WERI-Rb-1 (cell line): ENCODE measurements around the gene TOMM40L.

Experiments used
- DNase-seq: peaks from one replicate; pipeline ENCODE4 v3.0.0-alpha.2; 2020
- H3K27ac ChIP-seq: fragments of 250-450 bp; sonication (Bioruptor Pico); 2 replicates; pipeline ENCODE4 v1.5.1; 2020; ENCODE audit warnings: mild to moderate bottlenecking, moderate library complexity
- H3K27me3 ChIP-seq: fragments of 250-450 bp; sonication (Bioruptor Pico); 2 replicates; pipeline ENCODE4 v1.5.1; 2021; ENCODE audit warnings: mild to moderate bottlenecking, low read depth, moderate library complexity; ENCODE audit not compliant: insufficient read depth, severe bottlenecking
- H3K36me3 ChIP-seq: fragments of 250-450 bp; sonication (Bioruptor Pico); 2 replicates; pipeline ENCODE4 v1.5.1; 2020; ENCODE audit warnings: mild to moderate bottlenecking, moderate library complexity
- H3K4me3 ChIP-seq: 2 replicates; pipeline ENCODE4 v1.5.1; 2011; ENCODE audit warnings: low read depth, mild to moderate bottlenecking, control low read depth, low read length
- H3K9me3 ChIP-seq: fragments of 250-450 bp; sonication (Bioruptor Pico); 2 replicates; pipeline ENCODE4 v1.5.1; 2021; ENCODE audit warnings: mild to moderate bottlenecking, moderate library complexity; ENCODE audit not compliant: severe bottlenecking
- TF ChIP-seq, protein P1 (sequence below): IDR thresholded peaks from 2 replicates; pipeline ENCODE4 v1.5.1; 2011; ENCODE audit warnings: low read depth, mild to moderate bottlenecking, control low read depth, inconsistent platforms, low read length

The TOMM40L gene

DNA sequence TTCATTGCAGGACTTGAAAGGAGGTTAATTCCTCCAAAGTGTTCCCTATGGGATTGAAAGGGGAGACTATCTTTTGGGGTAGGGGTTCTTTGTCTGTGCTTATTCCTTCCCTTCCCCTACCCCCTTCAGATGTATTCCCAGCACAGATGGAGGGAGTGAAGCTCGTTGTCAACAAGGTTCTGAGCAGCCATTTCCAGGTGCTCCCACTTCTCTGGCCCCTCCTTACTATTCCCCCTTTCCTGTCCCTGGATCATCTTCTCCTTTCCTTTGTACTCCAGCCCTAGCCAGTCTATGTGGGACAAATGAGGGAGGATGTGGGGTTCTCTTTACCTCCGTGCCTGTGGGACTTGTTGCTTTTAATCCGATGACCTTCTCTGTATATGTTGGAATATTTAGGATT, 899 bp downstream of the TOMM40L start:
- H3K27ac ChIP-seq, result no peak overlapping the region
- no peak for DNase-seq
- TF ChIP-seq, protein P1, sequence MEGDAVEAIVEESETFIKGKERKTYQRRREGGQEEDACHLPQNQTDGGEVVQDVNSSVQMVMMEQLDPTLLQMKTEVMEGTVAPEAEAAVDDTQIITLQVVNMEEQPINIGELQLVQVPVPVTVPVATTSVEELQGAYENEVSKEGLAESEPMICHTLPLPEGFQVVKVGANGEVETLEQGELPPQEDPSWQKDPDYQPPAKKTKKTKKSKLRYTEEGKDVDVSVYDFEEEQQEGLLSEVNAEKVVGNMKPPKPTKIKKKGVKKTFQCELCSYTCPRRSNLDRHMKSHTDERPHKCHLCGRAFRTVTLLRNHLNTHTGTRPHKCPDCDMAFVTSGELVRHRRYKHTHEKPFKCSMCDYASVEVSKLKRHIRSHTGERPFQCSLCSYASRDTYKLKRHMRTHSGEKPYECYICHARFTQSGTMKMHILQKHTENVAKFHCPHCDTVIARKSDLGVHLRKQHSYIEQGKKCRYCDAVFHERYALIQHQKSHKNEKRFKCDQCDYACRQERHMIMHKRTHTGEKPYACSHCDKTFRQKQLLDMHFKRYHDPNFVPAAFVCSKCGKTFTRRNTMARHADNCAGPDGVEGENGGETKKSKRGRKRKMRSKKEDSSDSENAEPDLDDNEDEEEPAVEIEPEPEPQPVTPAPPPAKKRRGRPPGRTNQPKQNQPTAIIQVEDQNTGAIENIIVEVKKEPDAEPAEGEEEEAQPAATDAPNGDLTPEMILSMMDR, result no peak
- no peaks in the 10 kb centered on the region for H3K27me3 ChIP-seq
- H3K9me3 ChIP-seq, result peaks cover 2% of the 10 kb centered on the region
- peaks cover 24% of the 10 kb centered on the region; the same call in 1 of the 2 replicates for H3K36me3 ChIP-seq
- H3K4me3 ChIP-seq, result peak overlapping the region; percentile 59

DNA sequence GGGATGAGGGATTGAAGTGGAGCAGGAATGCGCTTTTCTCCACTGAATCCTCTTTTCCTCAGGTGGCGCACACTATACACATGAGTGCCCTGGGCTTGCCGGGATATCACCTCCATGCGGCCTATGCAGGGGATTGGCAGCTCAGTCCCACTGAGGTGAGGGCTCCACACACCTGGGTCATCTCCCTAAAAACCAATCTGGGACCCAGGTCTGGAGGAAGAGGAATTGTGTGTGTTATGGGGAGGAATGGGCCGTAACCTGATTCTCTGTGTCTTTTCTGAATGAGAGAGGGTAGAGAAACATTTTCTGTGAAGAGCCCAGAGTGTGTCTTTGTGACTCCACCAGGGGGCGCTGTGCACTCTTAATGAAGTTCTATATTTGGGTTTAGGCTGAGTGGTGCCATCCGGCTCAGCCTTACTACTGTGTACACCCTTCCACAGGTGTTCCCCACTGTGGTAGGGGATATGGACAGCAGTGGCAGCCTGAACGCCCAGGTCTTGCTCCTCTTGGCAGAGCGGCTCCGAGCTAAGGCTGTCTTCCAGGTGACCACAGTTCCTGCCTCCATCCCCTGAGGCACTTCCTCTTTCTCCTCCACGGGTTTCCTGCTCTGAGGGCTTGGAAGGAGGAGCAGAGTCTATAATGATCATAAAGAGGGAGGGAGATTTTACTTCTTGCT, 1.5 kb downstream of the TOMM40L start:
- TF ChIP-seq, protein P1, result peak; percentile 90
- peaks cover 24% of the 10 kb centered on the region; the same call in 1 of the 2 replicates for H3K36me3 ChIP-seq
- DNase-seq, result peak; percentile 90
- H3K9me3 ChIP-seq, result no peaks in the 10 kb centered on the region
- no peak overlapping the region for H3K27ac ChIP-seq
- H3K4me3 ChIP-seq, result no peak overlapping the region
- H3K27me3 ChIP-seq, result no peaks in the 10 kb centered on the region

DNA sequence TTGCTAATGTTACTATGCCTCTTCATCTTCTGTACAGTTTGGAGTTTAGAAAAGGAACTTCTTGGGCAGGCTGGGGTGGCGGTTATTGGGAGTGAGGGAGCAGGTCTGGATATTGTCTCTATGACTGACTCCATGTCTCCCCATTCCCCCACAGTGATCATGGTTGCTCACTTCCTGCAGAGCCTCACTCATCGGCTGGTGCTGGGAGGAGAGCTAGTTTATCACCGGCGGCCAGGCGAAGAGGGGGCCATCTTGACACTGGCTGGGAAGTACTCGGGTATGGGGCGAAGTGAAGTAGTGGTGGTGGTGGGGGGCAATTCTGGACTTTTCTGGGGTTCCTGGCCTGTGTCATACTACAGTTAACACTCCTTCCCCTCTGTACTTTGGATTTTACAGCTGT, 2.2 kb downstream of the TOMM40L start:
- TF ChIP-seq, protein P1, result no peak
- no peak for DNase-seq
- Histone ChIP-seq H3K4me3 (no peak overlapping the region), H3K27ac (no peak overlapping the region), H3K27me3 (no peaks in the 10 kb centered on the region), H3K9me3 (no peaks in the 10 kb centered on the region), H3K36me3 (peaks cover 24% of the 10 kb centered on the region; the same call in 1 of the 2 replicates)

DNA sequence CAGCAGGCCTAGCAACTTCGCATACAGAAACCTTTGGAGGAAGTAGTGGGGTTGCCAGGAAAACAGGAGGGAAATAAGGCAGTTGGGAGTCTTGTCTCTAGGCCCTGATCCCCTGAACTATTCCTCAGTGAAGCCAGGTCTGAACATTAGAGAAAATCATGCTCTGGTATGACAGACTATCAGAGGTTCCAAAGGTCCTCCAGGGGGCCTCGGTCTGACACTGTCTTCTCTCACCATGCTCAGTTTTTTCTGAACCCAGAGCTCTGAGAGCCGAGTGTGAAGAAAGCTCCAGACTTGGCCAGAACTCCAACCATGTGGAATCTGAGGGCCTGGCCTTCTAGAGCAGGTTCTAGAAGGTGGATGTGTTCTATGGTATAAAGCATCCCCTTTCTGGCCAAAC, 4.0 kb downstream of the TOMM40L start:
- H3K27me3 ChIP-seq, result no peaks in the 10 kb centered on the region
- TF ChIP-seq, protein P1, result peak; percentile 47

DNA sequence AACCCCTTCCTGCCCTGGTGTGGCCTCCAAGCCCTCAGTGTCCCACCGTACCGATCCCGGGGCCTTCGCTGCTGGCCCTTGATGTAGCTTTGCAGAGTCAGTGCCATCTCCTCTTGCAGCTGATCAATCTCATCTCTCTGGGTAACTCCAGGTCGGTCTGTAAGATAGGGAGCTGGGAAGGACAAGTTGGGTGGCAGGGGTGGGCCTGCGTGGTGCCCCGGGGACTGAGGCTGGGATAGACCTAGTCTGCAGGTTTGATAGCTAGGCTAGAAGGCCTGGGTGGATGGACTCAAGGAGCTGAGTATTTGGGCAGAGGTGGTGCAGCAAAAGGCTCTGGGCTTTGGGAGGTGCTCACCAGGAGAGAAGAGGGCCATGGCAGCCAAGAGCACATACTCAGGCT, 4.9 kb downstream of the TOMM40L start:
- Histone ChIP-seq H3K36me3 (peaks cover 24% of the 10 kb centered on the region; the same call in 1 of the 2 replicates), H3K27ac (no peak overlapping the region), H3K4me3 (no peak overlapping the region), H3K27me3 (peaks cover 2% of the 10 kb centered on the region), H3K9me3 (no peaks in the 10 kb centered on the region)
- TF ChIP-seq, protein P1, result no peak
- no peak for DNase-seq

More for the DNA sequence above, 4.0 kb downstream of the TOMM40L start:
- DNase-seq, result no peak
- no peaks in the 10 kb centered on the region for H3K9me3 ChIP-seq
- H3K27ac ChIP-seq, result no peak overlapping the region
- no peak overlapping the region for H3K4me3 ChIP-seq
- H3K36me3 ChIP-seq, result peaks cover 24% of the 10 kb centered on the region; the same call in 1 of the 2 replicates

DNA sequence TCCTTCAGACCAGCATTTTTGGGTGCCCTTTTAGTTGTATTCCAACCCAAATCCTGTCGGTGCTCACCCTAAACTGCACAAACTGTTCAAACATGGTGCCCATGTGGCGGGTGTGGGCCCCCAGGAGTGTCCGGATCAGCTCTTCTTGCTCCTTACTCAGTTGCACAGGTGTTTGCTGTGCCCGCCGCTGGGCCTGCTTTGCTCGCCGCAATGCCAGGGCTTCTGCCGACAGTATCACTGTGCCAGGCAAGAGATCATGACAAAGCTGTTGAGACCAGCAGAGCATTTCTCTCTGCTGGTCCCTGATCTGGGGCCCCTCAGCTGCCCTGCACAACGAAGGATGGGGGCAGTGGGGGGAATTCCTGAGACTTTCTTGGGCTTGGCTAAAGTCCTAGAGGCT, 7.2 kb downstream of the TOMM40L start:
- Histone ChIP-seq H3K36me3 (peaks cover 20% of the 10 kb centered on the region; the same call in 1 of the 2 replicates), H3K27me3 (peaks cover 22% of the 10 kb centered on the region), H3K4me3 (no peak overlapping the region), H3K27ac (no peak overlapping the region), H3K9me3 (no peaks in the 10 kb centered on the region)
- DNase-seq, result no peak
- TF ChIP-seq, protein P1, result no peak
